ENCODE data around the gene TMPRSS2. TPM values are rescaled to one million over a fixed set of nuclear protein-coding genes. Genes with fewer than 3 reads are reported as not detected.

TMPRSS2 gene
- total RNA-seq, 1 donor from 2014 or later = 0.99 TPM

DNA sequence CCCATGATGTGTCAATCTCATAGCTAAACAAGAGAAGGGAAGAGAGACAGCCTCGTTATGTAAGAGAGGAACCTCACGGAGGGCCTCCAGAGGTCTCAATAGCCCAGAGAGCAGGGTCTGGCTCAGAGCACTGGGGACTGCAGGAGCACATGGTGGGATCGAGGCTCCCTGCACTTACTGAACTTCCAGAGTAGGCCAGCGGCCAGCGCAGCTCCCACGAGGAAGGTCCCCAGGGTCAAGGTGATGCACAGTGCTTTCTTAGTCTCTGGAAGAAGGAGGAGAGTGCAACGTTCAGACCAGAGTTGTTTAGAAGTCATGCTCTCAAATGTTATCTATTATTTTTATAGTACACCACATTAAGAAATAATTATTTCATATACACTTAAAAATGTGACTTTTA lies 18.6 kb downstream of the TMPRSS2 start:
- DNase-seq (ENCODE audit: low spot score) = no peak
- no peak overlapping the region for H2AFZ ChIP-seq (replicated peaks)
- no peaks in the 10 kb centered on the region for H3K79me2 ChIP-seq (ENCODE audit: low read depth)
- TF ChIP-seq, protein P1, sequence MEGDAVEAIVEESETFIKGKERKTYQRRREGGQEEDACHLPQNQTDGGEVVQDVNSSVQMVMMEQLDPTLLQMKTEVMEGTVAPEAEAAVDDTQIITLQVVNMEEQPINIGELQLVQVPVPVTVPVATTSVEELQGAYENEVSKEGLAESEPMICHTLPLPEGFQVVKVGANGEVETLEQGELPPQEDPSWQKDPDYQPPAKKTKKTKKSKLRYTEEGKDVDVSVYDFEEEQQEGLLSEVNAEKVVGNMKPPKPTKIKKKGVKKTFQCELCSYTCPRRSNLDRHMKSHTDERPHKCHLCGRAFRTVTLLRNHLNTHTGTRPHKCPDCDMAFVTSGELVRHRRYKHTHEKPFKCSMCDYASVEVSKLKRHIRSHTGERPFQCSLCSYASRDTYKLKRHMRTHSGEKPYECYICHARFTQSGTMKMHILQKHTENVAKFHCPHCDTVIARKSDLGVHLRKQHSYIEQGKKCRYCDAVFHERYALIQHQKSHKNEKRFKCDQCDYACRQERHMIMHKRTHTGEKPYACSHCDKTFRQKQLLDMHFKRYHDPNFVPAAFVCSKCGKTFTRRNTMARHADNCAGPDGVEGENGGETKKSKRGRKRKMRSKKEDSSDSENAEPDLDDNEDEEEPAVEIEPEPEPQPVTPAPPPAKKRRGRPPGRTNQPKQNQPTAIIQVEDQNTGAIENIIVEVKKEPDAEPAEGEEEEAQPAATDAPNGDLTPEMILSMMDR (IDR thresholded peaks at IDR 0.05) = no peak
- TF ChIP-seq EZH2phosphoT487 (IDR thresholded peaks at IDR 0.05) = no peak
- TF ChIP-seq EZH2 (IDR thresholded peaks at IDR 0.05) = no peak
- Mint-ChIP-seq H3K36me3 (no peaks in the 10 kb centered on the region), H3K4me3 (no peak overlapping the region), H3K9me3 (no peaks in the 10 kb centered on the region), H3K27ac (no peak overlapping the region), H3K27me3 (ENCODE audit: insufficient read depth, low read depth) (peaks cover 4% of the 10 kb centered on the region), H3K4me1 (peaks cover 10% of the 10 kb centered on the region)
- H3K36me3 ChIP-seq = no peaks in the 10 kb centered on the region
- H3K4me1 ChIP-seq = no peaks in the 10 kb centered on the region
- no peak overlapping the region for H3K4me3 ChIP-seq
- H3F3A ChIP-seq (ENCODE audit: low read depth) = no peaks in the 10 kb centered on the region
- H3K4me2 ChIP-seq = no peak overlapping the region
- H3K9ac ChIP-seq = no peak overlapping the region
- no peaks in the 10 kb centered on the region for H3K27me3 ChIP-seq
- no peaks in the 10 kb centered on the region for H4K20me1 ChIP-seq (ENCODE audit: low read depth)
- H3K27ac ChIP-seq = no peak overlapping the region
- H3K9me3 ChIP-seq (ENCODE audit: low read depth) = no peaks in the 10 kb centered on the region

DNA sequence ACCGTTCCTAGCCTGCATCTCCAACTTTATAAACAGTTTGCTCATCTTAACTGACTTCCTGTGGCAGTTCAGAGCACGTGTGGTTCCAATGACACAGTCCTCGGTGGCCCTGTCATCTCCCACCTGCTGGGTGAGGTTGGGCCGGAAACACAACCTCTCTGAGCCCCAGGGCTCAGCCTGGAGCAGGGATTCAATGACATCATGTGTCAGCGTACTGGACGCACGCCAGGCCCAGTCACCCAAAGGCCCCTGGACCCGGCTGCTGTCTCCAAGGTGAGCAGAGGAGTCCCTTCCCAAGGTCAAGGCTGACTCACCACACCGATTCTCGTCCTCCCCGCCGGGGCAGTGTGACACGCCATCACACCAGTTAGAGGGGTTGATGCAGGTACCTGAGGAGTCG lies 19.9 kb downstream of the TMPRSS2 start:
- Histone ChIP-seq H2AFZ (replicated peaks) (no peak overlapping the region), H4K20me1 (ENCODE audit: low read depth) (no peaks in the 10 kb centered on the region), H3K27me3 (no peaks in the 10 kb centered on the region), H3F3A (ENCODE audit: low read depth) (no peaks in the 10 kb centered on the region), H3K9ac (no peak overlapping the region), H3K4me3 (no peak overlapping the region), H3K27ac (no peak overlapping the region), H3K36me3 (no peaks in the 10 kb centered on the region), H3K4me1 (no peaks in the 10 kb centered on the region), H3K79me2 (ENCODE audit: low read depth) (no peaks in the 10 kb centered on the region), H3K4me2 (no peak overlapping the region), H3K9me3 (ENCODE audit: low read depth) (no peaks in the 10 kb centered on the region)
- no peak for DNase-seq (ENCODE audit: low spot score)
- no peaks in the 10 kb centered on the region for H3K36me3 Mint-ChIP-seq
- H3K4me3 Mint-ChIP-seq = no peak overlapping the region
- H3K4me1 Mint-ChIP-seq = peaks cover 10% of the 10 kb centered on the region
- H3K27me3 Mint-ChIP-seq (ENCODE audit: insufficient read depth, low read depth) = peaks cover 4% of the 10 kb centered on the region
- H3K27ac Mint-ChIP-seq = no peak overlapping the region
- TF ChIP-seq EZH2phosphoT487 (IDR thresholded peaks at IDR 0.05) (no peak), EZH2 (IDR thresholded peaks at IDR 0.05) (no peak)
- TF ChIP-seq, protein P1 (IDR thresholded peaks at IDR 0.05) = no peak
- H3K9me3 Mint-ChIP-seq = no peaks in the 10 kb centered on the region

DNA sequence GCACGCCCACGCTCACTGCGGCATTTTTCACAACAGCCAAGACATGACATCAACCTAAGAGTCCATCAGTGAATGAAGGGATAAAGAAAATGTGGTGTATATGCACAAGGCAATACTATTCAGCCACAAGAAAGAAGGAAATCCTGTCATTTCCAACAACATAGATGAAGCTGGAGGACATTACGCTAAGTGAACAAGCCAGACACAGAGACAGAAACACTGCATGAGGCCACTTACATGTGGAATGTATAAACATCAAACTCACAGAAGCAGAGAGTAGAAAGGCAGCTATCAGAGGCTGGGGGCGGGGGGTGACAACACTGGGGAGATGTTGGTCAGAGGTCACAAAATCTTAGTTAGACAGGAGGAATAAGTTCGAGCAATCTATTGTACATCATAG lies 20.9 kb downstream of the TMPRSS2 start:
- no peak overlapping the region for H3K9ac ChIP-seq
- H4K20me1 ChIP-seq (ENCODE audit: low read depth) = no peaks in the 10 kb centered on the region
- no peaks in the 10 kb centered on the region for H3K36me3 ChIP-seq
- H2AFZ ChIP-seq (replicated peaks) = no peak overlapping the region
- Mint-ChIP-seq H3K4me3 (no peak overlapping the region), H3K36me3 (no peaks in the 10 kb centered on the region), H3K27ac (no peak overlapping the region), H3K27me3 (ENCODE audit: insufficient read depth, low read depth) (peaks cover 2% of the 10 kb centered on the region), H3K4me1 (peaks cover 12% of the 10 kb centered on the region), H3K9me3 (no peaks in the 10 kb centered on the region)
- H3K27me3 ChIP-seq = no peaks in the 10 kb centered on the region
- H3K4me1 ChIP-seq = no peaks in the 10 kb centered on the region
- no peaks in the 10 kb centered on the region for H3F3A ChIP-seq (ENCODE audit: low read depth)
- no peaks in the 10 kb centered on the region for H3K79me2 ChIP-seq (ENCODE audit: low read depth)
- no peak overlapping the region for H3K4me3 ChIP-seq
- TF ChIP-seq EZH2phosphoT487 (IDR thresholded peaks at IDR 0.05) (no peak), EZH2 (IDR thresholded peaks at IDR 0.05) (no peak)
- TF ChIP-seq, protein P1 (IDR thresholded peaks at IDR 0.05) = no peak
- DNase-seq (ENCODE audit: low spot score) = no peak
- H3K9me3 ChIP-seq (ENCODE audit: low read depth) = no peaks in the 10 kb centered on the region
- no peak overlapping the region for H3K27ac ChIP-seq
- H3K4me2 ChIP-seq = no peak overlapping the region
